GM23338 (cell line): ENCODE measurements around the gene EYA4. TPM values are rescaled to one million over a fixed set of nuclear protein-coding genes. Genes with fewer than 3 reads are reported as not detected.

Experiments used
- ATAC-seq: fragments of 200-7000 bp; cut with Tn5 transposase; 3 replicates; pipeline ENCODE4 v1.9.1; 2020
- DNase-seq: peaks from one replicate; pipeline ENCODE4 v3.0.0-alpha.2; 2015; ENCODE audit warnings: low spot score
- H2AFZ ChIP-seq: fragments of 200-600 bp; sonication (generic); 2 replicates; pipeline ENCODE4 v1.8.0; 2016; ENCODE audit warnings: antibody characterized with exemption, mild to moderate bottlenecking, moderate library complexity
- H3F3A ChIP-seq: fragments of 200-600 bp; sonication (generic); replicated peaks from 2 replicates; pipeline ENCODE4 v1.8.0; 2017; ENCODE audit warnings: antibody characterized with exemption, mixed run types, low read depth
- H3K27ac ChIP-seq: fragments of 200-600 bp; sonication (generic); 2 replicates; pipeline ENCODE4 v1.6.1; 2016; ENCODE audit warnings: low read depth
- H3K27me3 ChIP-seq: fragments of 200-600 bp; sonication (generic); 2 replicates; pipeline ENCODE4 v1.8.0; 2016; ENCODE audit warnings: mild to moderate bottlenecking, mixed run types, moderate library complexity; ENCODE audit not compliant: insufficient read depth
- H3K36me3 ChIP-seq: fragments of 200-600 bp; sonication (generic); 2 replicates; pipeline ENCODE4 v1.8.0; 2016; ENCODE audit warnings: mild to moderate bottlenecking; ENCODE audit not compliant: insufficient read depth
- H3K4me1 ChIP-seq: fragments of 200-600 bp; sonication (generic); 2 replicates; pipeline ENCODE4 v1.8.0; 2016; ENCODE audit warnings: mild to moderate bottlenecking, moderate library complexity; ENCODE audit not compliant: insufficient read depth
- H3K4me2 ChIP-seq: fragments of 200-600 bp; sonication (generic); 2 replicates; pipeline ENCODE4 v1.7.1; 2017; ENCODE audit warnings: mixed run types
- H3K4me3 ChIP-seq: fragments of 200-600 bp; sonication (generic); 2 replicates; pipeline ENCODE4 v1.6.1; 2016; ENCODE audit warnings: mixed run types
- H3K79me2 ChIP-seq: fragments of 200-600 bp; sonication (generic); replicated peaks from 2 replicates; pipeline ENCODE4 v1.8.0; 2017; ENCODE audit warnings: mild to moderate bottlenecking; ENCODE audit not compliant: insufficient read depth
- H3K9me2 ChIP-seq: fragments of 200-600 bp; sonication (generic); 2 replicates; pipeline ENCODE4 v1.8.0; 2017; ENCODE audit not compliant: insufficient read depth
- H4K20me1 ChIP-seq: fragments of 200-600 bp; sonication (generic); replicated peaks from 2 replicates; pipeline ENCODE4 v1.8.0; 2017; ENCODE audit warnings: mild to moderate bottlenecking; ENCODE audit not compliant: insufficient read depth
- H3K27ac Mint-ChIP-seq: 2 replicates; pipeline ENCODE4 v1.8.0; 2020; ENCODE audit warnings: inconsistent platforms, mild to moderate bottlenecking, moderate library complexity, mixed read lengths
- H3K27me3 Mint-ChIP-seq: 3 replicates; pipeline ENCODE4 v1.8.0; 2022; ENCODE audit warnings: low read depth, mild to moderate bottlenecking, moderate library complexity, mixed read lengths, inconsistent platforms; ENCODE audit not compliant: insufficient read depth, poor library complexity
- H3K36me3 Mint-ChIP-seq: 3 replicates; pipeline ENCODE4 v1.8.0; 2021; ENCODE audit warnings: low read depth, mild to moderate bottlenecking, inconsistent platforms, moderate library complexity, mixed read lengths
- H3K4me1 Mint-ChIP-seq: 3 replicates; pipeline ENCODE4 v1.8.0; 2020; ENCODE audit warnings: mild to moderate bottlenecking, inconsistent platforms, mixed read lengths
- H3K4me3 Mint-ChIP-seq: 3 replicates; pipeline ENCODE4 v1.8.0; 2021; ENCODE audit warnings: moderate library complexity, mild to moderate bottlenecking, inconsistent platforms, mixed read lengths
- H3K9me3 Mint-ChIP-seq: 3 replicates; pipeline ENCODE4 v1.8.0; 2020; ENCODE audit warnings: moderate library complexity, mild to moderate bottlenecking, inconsistent platforms, mixed read lengths
- CREB1 ChIP-seq: fragments of 250-450 bp; sonication (Bioruptor Pico); IDR thresholded peaks from 2 replicates; pipeline ENCODE4 v1.5.0; 2020; ENCODE audit warnings: low read depth, mild to moderate bottlenecking, moderate library complexity
- CTCF ChIP-seq, 2 experiments: fragments of 200-600 bp in 1 of 2; sonication (generic) in 1 of 2; conservative IDR thresholded peaks; 2 replicates each; pipeline versions ENCODE4 v1.5.1 to v1.6.1; 2016 to 2017; ENCODE audit warnings: antibody characterized with exemption in 2 of 2, low read depth in 2 of 2, mild to moderate bottlenecking in 2 of 2, moderate library complexity in 1 of 2
- JUNB ChIP-seq: IDR thresholded peaks from one replicate; pipeline ENCODE4 v1.6.1; 2016; ENCODE audit warnings: antibody characterized with exemption; ENCODE audit not compliant: unreplicated experiment
- POLR2AphosphoS5 ChIP-seq: IDR thresholded peaks from 2 replicates; pipeline ENCODE4 v1.6.1; 2016; ENCODE audit warnings: antibody characterized with exemption, low read depth
- STAT1 ChIP-seq: IDR thresholded peaks from one replicate; pipeline ENCODE4 v1.6.1; 2016; ENCODE audit warnings: antibody characterized with exemption; ENCODE audit not compliant: unreplicated experiment
- ZNF114 ChIP-seq: fragments of 250-450 bp; sonication (Bioruptor Pico); IDR thresholded peaks from 2 replicates; pipeline ENCODE4 v1.5.0; 2020; ENCODE audit warnings: mild to moderate bottlenecking, moderate library complexity
- ZNF331 ChIP-seq: fragments of 250-450 bp; sonication (Bioruptor Pico); IDR thresholded peaks from 2 replicates; pipeline ENCODE4 v1.5.0; 2020; ENCODE audit warnings: low read depth, mild to moderate bottlenecking, moderate library complexity
- polyA plus RNA-seq: library from polyadenylated mRNA; unstranded; fragments of >200 nt; fragmentation: Nextera tagmentation; extraction: Ambion mirVana; gene quantifications from 2 replicates; pipeline ENCODE4 v1.2.1, GENCODE V29; 2016
- total RNA-seq: library from RNA; depleted of rRNA; stranded (reverse); fragments of >200 nt; shearing (Covaris generic); gene quantifications from 2 replicates; pipeline ENCODE4 v1.2.3, GENCODE V29; 2014
- TF ChIP-seq, protein P1 (sequence below): IDR thresholded peaks from one replicate; pipeline ENCODE4 v1.6.1; 2018; ENCODE audit warnings: antibody characterized with exemption; ENCODE audit not compliant: unreplicated experiment
- TF ChIP-seq, protein P2 (sequence below): IDR thresholded peaks from 2 replicates; pipeline ENCODE4 v1.6.1; 2016; ENCODE audit warnings: antibody characterized with exemption
- TF ChIP-seq, protein P3 (sequence below): fragments of 250-450 bp; sonication (Bioruptor Pico); IDR thresholded peaks from 2 replicates; pipeline ENCODE4 v1.5.0; 2020; ENCODE audit warnings: mild to moderate bottlenecking, moderate library complexity

EYA4 gene
- total and polyA plus RNA-seq, 2 experiments from 2014 or later, result 0.05 to 0.21 TPM

DNA sequence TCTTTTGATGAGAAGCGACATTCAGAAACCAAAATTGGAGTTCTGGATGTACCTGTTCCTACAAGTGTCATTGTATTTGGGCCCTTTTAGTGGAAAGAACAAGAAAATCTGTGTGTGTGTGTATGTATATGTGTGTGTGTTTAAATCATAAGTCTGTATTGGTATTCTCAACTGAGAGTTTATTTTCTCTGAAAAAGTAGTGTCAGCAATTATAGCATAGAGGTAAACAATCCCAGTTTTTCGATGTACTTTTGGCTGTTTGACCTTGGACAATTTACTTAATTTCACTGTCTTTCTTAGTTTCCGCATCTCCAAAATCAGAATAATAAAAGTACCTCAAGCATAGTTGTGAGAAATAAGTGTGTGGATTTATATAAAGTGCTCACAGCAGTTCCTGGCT, 57.2 kb downstream of the EYA4 start:
- H3K4me3 Mint-ChIP-seq, result no peak overlapping the region
- DNase-seq, result no peak
- H3K27ac ChIP-seq, result no peak overlapping the region
- H3K36me3 Mint-ChIP-seq, result no peaks in the 10 kb centered on the region
- no peaks in the 10 kb centered on the region for H4K20me1 ChIP-seq
- peaks cover 1% of the 10 kb centered on the region for H3K27me3 Mint-ChIP-seq
- TF ChIP-seq, protein P1, sequence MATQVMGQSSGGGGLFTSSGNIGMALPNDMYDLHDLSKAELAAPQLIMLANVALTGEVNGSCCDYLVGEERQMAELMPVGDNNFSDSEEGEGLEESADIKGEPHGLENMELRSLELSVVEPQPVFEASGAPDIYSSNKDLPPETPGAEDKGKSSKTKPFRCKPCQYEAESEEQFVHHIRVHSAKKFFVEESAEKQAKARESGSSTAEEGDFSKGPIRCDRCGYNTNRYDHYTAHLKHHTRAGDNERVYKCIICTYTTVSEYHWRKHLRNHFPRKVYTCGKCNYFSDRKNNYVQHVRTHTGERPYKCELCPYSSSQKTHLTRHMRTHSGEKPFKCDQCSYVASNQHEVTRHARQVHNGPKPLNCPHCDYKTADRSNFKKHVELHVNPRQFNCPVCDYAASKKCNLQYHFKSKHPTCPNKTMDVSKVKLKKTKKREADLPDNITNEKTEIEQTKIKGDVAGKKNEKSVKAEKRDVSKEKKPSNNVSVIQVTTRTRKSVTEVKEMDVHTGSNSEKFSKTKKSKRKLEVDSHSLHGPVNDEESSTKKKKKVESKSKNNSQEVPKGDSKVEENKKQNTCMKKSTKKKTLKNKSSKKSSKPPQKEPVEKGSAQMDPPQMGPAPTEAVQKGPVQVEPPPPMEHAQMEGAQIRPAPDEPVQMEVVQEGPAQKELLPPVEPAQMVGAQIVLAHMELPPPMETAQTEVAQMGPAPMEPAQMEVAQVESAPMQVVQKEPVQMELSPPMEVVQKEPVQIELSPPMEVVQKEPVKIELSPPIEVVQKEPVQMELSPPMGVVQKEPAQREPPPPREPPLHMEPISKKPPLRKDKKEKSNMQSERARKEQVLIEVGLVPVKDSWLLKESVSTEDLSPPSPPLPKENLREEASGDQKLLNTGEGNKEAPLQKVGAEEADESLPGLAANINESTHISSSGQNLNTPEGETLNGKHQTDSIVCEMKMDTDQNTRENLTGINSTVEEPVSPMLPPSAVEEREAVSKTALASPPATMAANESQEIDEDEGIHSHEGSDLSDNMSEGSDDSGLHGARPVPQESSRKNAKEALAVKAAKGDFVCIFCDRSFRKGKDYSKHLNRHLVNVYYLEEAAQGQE, result no peak
- TF ChIP-seq STAT1 (no peak), ZNF114 (CRISPR knock-in tag) (no peak), JUNB (no peak), ZNF331 (CRISPR knock-in tag) (no peak), CREB1 (CRISPR knock-in tag) (no peak), POLR2AphosphoS5 (no peak), CTCF (conservative IDR thresholded peaks at IDR 0.05; ENCODE audit: low read depth in 2 of 2) (no peak)
- TF ChIP-seq, protein P2, sequence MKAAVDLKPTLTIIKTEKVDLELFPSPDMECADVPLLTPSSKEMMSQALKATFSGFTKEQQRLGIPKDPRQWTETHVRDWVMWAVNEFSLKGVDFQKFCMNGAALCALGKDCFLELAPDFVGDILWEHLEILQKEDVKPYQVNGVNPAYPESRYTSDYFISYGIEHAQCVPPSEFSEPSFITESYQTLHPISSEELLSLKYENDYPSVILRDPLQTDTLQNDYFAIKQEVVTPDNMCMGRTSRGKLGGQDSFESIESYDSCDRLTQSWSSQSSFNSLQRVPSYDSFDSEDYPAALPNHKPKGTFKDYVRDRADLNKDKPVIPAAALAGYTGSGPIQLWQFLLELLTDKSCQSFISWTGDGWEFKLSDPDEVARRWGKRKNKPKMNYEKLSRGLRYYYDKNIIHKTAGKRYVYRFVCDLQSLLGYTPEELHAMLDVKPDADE, result no peak
- TF ChIP-seq, protein P3, sequence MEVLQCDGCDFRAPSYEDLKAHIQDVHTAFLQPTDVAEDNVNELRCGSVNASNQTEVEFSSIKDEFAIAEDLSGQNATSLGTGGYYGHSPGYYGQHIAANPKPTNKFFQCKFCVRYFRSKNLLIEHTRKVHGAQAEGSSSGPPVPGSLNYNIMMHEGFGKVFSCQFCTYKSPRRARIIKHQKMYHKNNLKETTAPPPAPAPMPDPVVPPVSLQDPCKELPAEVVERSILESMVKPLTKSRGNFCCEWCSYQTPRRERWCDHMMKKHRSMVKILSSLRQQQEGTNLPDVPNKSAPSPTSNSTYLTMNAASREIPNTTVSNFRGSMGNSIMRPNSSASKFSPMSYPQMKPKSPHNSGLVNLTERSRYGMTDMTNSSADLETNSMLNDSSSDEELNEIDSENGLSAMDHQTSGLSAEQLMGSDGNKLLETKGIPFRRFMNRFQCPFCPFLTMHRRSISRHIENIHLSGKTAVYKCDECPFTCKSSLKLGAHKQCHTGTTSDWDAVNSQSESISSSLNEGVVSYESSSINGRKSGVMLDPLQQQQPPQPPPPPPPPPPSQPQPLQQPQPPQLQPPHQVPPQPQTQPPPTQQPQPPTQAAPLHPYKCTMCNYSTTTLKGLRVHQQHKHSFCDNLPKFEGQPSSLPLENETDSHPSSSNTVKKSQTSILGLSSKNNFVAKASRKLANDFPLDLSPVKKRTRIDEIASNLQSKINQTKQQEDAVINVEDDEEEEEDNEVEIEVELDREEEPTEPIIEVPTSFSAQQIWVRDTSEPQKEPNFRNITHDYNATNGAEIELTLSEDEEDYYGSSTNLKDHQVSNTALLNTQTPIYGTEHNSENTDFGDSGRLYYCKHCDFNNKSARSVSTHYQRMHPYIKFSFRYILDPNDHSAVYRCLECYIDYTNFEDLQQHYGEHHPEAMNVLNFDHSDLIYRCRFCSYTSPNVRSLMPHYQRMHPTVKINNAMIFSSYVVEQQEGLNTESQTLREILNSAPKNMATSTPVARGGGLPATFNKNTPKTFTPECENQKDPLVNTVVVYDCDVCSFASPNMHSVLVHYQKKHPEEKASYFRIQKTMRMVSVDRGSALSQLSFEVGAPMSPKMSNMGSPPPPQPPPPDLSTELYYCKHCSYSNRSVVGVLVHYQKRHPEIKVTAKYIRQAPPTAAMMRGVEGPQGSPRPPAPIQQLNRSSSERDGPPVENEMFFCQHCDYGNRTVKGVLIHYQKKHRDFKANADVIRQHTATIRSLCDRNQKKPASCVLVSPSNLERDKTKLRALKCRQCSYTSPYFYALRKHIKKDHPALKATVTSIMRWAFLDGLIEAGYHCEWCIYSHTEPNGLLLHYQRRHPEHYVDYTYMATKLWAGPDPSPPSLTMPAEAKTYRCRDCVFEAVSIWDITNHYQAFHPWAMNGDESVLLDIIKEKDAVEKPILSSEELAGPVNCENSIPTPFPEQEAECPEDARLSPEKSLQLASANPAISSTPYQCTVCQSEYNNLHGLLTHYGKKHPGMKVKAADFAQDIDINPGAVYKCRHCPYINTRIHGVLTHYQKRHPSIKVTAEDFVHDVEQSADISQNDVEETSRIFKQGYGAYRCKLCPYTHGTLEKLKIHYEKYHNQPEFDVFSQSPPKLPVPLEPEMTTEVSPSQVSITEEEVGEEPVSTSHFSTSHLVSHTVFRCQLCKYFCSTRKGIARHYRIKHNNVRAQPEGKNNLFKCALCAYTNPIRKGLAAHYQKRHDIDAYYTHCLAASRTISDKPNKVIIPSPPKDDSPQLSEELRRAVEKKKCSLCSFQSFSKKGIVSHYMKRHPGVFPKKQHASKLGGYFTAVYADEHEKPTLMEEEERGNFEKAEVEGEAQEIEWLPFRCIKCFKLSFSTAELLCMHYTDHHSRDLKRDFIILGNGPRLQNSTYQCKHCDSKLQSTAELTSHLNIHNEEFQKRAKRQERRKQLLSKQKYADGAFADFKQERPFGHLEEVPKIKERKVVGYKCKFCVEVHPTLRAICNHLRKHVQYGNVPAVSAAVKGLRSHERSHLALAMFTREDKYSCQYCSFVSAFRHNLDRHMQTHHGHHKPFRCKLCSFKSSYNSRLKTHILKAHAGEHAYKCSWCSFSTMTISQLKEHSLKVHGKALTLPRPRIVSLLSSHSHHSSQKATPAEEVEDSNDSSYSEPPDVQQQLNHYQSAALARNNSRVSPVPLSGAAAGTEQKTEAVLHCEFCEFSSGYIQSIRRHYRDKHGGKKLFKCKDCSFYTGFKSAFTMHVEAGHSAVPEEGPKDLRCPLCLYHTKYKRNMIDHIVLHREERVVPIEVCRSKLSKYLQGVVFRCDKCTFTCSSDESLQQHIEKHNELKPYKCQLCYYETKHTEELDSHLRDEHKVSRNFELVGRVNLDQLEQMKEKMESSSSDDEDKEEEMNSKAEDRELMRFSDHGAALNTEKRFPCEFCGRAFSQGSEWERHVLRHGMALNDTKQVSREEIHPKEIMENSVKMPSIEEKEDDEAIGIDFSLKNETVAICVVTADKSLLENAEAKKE (CRISPR knock-in tag), result no peak
- no peak overlapping the region for H3K27ac Mint-ChIP-seq
- H2AFZ ChIP-seq, result 0 out of 2 replicates have a peak overlapping the region, but pooled peaks have one; percentile 64
- no peaks in the 10 kb centered on the region for H3K9me2 ChIP-seq
- H3K4me3 ChIP-seq, result no peak overlapping the region
- H3K79me2 ChIP-seq, result no peaks in the 10 kb centered on the region
- H3K36me3 ChIP-seq, result no peaks in the 10 kb centered on the region
- no peaks in the 10 kb centered on the region for H3K4me1 ChIP-seq
- H3K4me2 ChIP-seq, result no peak overlapping the region
- peaks cover 4% of the 10 kb centered on the region for H3K4me1 Mint-ChIP-seq
- no peaks in the 10 kb centered on the region for H3K9me3 Mint-ChIP-seq
- no peaks in the 10 kb centered on the region for H3F3A ChIP-seq
- H3K27me3 ChIP-seq, result no peaks in the 10 kb centered on the region
- no peak for ATAC-seq
